ENCODE data around the gene HOMER2.

- TF ChIP-seq ZNF324 (CRISPR knock-in tag; IDR thresholded peaks at IDR 0.05) (no peak), KDM1A (IDR thresholded peaks at IDR 0.05) (no peak), EP300 (IDR thresholded peaks at IDR 0.05; ENCODE audit: low read length) (no peak), TEAD4 (IDR thresholded peaks at IDR 0.05; ENCODE audit: low read length) (no peak), TEAD4 (CRISPR knock-in tag; IDR thresholded peaks at IDR 0.05; ENCODE audit: borderline replicate concordance) (no peak), ZNF224 (CRISPR knock-in tag; IDR thresholded peaks at IDR 0.05) (no peak), FOXK2 (conservative IDR thresholded peaks at IDR 0.05 in 1 of 2, IDR thresholded peaks at IDR 0.05 in 1 of 2; ENCODE audit: low read depth in 2 of 2) (no peak), MXI1 (IDR thresholded peaks at IDR 0.05; ENCODE audit: low read depth, low read length) (no peak), ATF2 (CRISPR knock-in tag; IDR thresholded peaks at IDR 0.05) (no peak), RAD21 (CRISPR knock-in tag; conservative IDR thresholded peaks at IDR 0.05 in 1 of 2, IDR thresholded peaks at IDR 0.05 in 1 of 2) (no peak), SP1 (CRISPR knock-in tag; IDR thresholded peaks at IDR 0.05) (no peak)
Measured at GRCh38 chr15:82823049-82823448, 129.5 kb downstream of the HOMER2 start.

All from K562 (cell line).